G401 (cell line): ENCODE measurements around the gene FKBP5. TPM values are rescaled to one million over a fixed set of nuclear protein-coding genes. Genes with fewer than 3 reads are reported as not detected.

Experiments
- DNase-seq: peaks from one replicate; pipeline ENCODE4 v3.0.0-alpha.2; 2015; ENCODE audit warnings: low spot score
- in situ Hi-C: cut with HindIII; loops from 2 replicates; pipeline ENCODE4 v1.10.0; 2016; ENCODE audit warnings: low sequenced_read_pairs, mixed read lengths
- total RNA-seq: library from RNA; depleted of rRNA; stranded (reverse); fragments of >200 nt; shearing (Covaris generic); gene quantifications from 2 replicates; pipeline ENCODE4 v1.2.3, GENCODE V29; 2014

The FKBP5 gene
- total RNA-seq, 1 experiment from 2014 or later = 33.5 TPM

- DNase-seq = no peak
- in situ Hi-C loops = no loop called here
These were observed 36.5 kb upstream of the FKBP5 start for GRCh38 chr6:35725081-35725708.

- DNase-seq = no peak
- in situ Hi-C loops = no loop called here
These were observed 35.8 kb upstream of the FKBP5 start for GRCh38 chr6:35724471-35724870.

- in situ Hi-C loops = no loop called here
- DNase-seq = no peak
These were observed 35.3 kb upstream of the FKBP5 start for GRCh38 chr6:35724059-35724458.

GRCh38 chr6:35723587-35723986 lies 34.9 kb upstream of the FKBP5 start:
- in situ Hi-C loops = no loop called here
- DNase-seq = no peak

- DNase-seq = no peak
- in situ Hi-C loops = no loop called here
These were observed 33.5 kb upstream of the FKBP5 start for GRCh38 chr6:35722121-35722761.

GRCh38 chr6:35719830-35720733 lies 31.4 kb upstream of the FKBP5 start:
- no peak for DNase-seq
- in situ Hi-C loops = no loop called here

- in situ Hi-C loops = no loop called here
- DNase-seq = no peak
These were observed 30.7 kb upstream of the FKBP5 start for GRCh38 chr6:35719404-35719829.

GRCh38 chr6:35718911-35719381 lies 30.2 kb upstream of the FKBP5 start:
- DNase-seq = no peak
- in situ Hi-C loops = no loop called here

GRCh38 chr6:35718375-35718736 lies 29.6 kb upstream of the FKBP5 start:
- no peak for DNase-seq
- in situ Hi-C loops = no loop called here

- in situ Hi-C loops = no loop called here
- DNase-seq = no peak
These were observed 29.0 kb upstream of the FKBP5 start for GRCh38 chr6:35717449-35718374.

- DNase-seq = no peak
- in situ Hi-C loops = no loop called here
These were observed 28.1 kb upstream of the FKBP5 start for GRCh38 chr6:35716798-35717197.

GRCh38 chr6:35713006-35713767 lies 24.5 kb upstream of the FKBP5 start:
- in situ Hi-C loops = no loop called here

GRCh38 chr6:35711731-35712130 lies 23.0 kb upstream of the FKBP5 start:
- no peak for DNase-seq
- in situ Hi-C loops = no loop called here

More at GRCh38 chr6:35713006-35713767, 24.5 kb upstream of the FKBP5 start:
- no peak for DNase-seq

- DNase-seq = no peak
- in situ Hi-C loops = no loop called here
These were observed 21.6 kb upstream of the FKBP5 start for GRCh38 chr6:35710241-35710847.

- DNase-seq = no peak
- in situ Hi-C loops = no loop called here
These were observed 19.9 kb upstream of the FKBP5 start for GRCh38 chr6:35708585-35708984.

GRCh38 chr6:35707714-35708407 lies 19.1 kb upstream of the FKBP5 start:
- in situ Hi-C loops = no loop called here

GRCh38 chr6:35706468-35706867 lies 17.8 kb upstream of the FKBP5 start:
- in situ Hi-C loops = no loop called here
- DNase-seq = no peak

More at GRCh38 chr6:35707714-35708407, 19.1 kb upstream of the FKBP5 start:
- no peak for DNase-seq
